Astrocyte (in vitro differentiated cells and primary cell): ENCODE measurements around the gene THBS1.

Source experiments
- CTCF ChIP-seq: IDR thresholded peaks from 2 replicates; pipeline ENCODE4 v1.5.1; 2011; ENCODE audit warnings: low read depth, mild to moderate bottlenecking, inconsistent platforms, low read length, moderate library complexity; ENCODE audit not compliant: insufficient read depth
- EZH2 ChIP-seq: IDR thresholded peaks from 2 replicates; pipeline ENCODE4 v1.6.1; 2012; ENCODE audit warnings: mild to moderate bottlenecking, low read length, inconsistent platforms; ENCODE audit not compliant: insufficient read depth

GRCh38 chr15:39594446-39595337 is 13.8 kb downstream of the THBS1 start:
- no peak for TF ChIP-seq CTCF
- TF ChIP-seq EZH2 = no peak
